Tibial nerve (tissue), 4 donors: ENCODE measurements around the gene KRAS. TPM values are rescaled to one million over a fixed set of nuclear protein-coding genes. Genes with fewer than 3 reads are reported as not detected.

Experiments used
- DNase-seq, 2 donors: peaks; one replicate each; pipeline ENCODE4 v3.0.0-alpha.2; 2019; ENCODE audit warnings: low spot score in 2 of 2
- H3K27ac ChIP-seq, 4 donors: fragments of 200-600 bp; sonication (generic) in 3 of 4; one replicate each; pipeline ENCODE4 v1.5.1; 2017 to 2019; ENCODE audit warnings: mild to moderate bottlenecking in 1 of 4
- H3K27me3 ChIP-seq, 2 donors: fragments of 200-600 bp; sonication (generic) in 1 of 2; one replicate each; pipeline versions ENCODE4 v1.5.1 to v1.6.0; 2017 to 2019
- H3K36me3 ChIP-seq, 3 donors: fragments of 200-600 bp; sonication (generic); one replicate each; pipeline ENCODE4 v1.5.1; 2018 to 2019
- H3K4me1 ChIP-seq, 4 donors: fragments of 200-600 bp; sonication (generic) in 3 of 4; one replicate each; pipeline ENCODE4 v1.5.1; 2017 to 2019
- H3K4me3 ChIP-seq, 4 donors: fragments of 200-600 bp; sonication (generic) in 3 of 4; one replicate each; pipeline ENCODE4 v1.5.1; 2017 to 2019; ENCODE audit warnings: mild to moderate bottlenecking in 1 of 4, moderate library complexity in 1 of 4
- H3K9me3 ChIP-seq, 4 donors: fragments of 200-600 bp; sonication (generic) in 3 of 4; one replicate each; pipeline ENCODE4 v1.5.1; 2017 to 2019
- CTCF ChIP-seq, 5 experiments: fragments of 200-600 bp in 3 of 5; fragments of 450-650 bp in 2 of 5; sonication (generic) in 3 of 5; IDR thresholded peaks; one replicate each; pipeline ENCODE4 v1.5.1; 2016 to 2019; ENCODE audit warnings: antibody characterized with exemption in 5 of 5, mild to moderate bottlenecking in 3 of 5, moderate library complexity in 2 of 5
- EP300 ChIP-seq, 2 donors: sonication (generic); formaldehyde crosslinking; IDR thresholded peaks; one replicate each; pipeline ENCODE4 v1.6.1; 2017; ENCODE audit warnings: antibody characterized with exemption in 2 of 2, mild to moderate bottlenecking in 1 of 2
- POLR2A ChIP-seq, 2 donors: fragments of 450-650 bp; IDR thresholded peaks; one replicate each; pipeline ENCODE4 v1.6.1; 2017; ENCODE audit warnings: antibody characterized with exemption in 2 of 2, mild to moderate bottlenecking in 2 of 2, moderate library complexity in 2 of 2
- WGBS, 2 donors: methylation state at CpG; one replicate each; pipeline ENCODE4 v1.1.5; 2018; 5-methylcytosine and 5-hydroxymethylcytosine counted together
- total RNA-seq, 4 donors: library from RNA; depleted of rRNA; stranded (reverse); fragments of >200 nt; gene quantifications; one replicate each; pipeline ENCODE4 v1.1.0, GENCODE V29; 2016

The KRAS gene
- total RNA-seq, 4 donors from 2014 or later: 19.2 to 36.3 (median 28.0) TPM

GRCh38 chr12:25200703-25201102 lies 50.0 kb downstream of the KRAS start:
- DNase-seq: no peak
- 86 to 96% methylated on average over 1 of the region's 1 CpG for WGBS, 2 donors
- Histone ChIP-seq H3K4me3 (no peak overlapping the region), H3K27me3 (no peaks in the 10 kb centered on the region), H3K27ac (no peak overlapping the region), H3K4me1 (peaks cover 4 to 20% (median 8%) of the 10 kb centered on the region in 4 donors), H3K36me3 (peaks cover 0 to 13% (median 0%) of the 10 kb centered on the region in 3 donors), H3K9me3 (no peaks in the 10 kb centered on the region)
- TF ChIP-seq EP300 (IDR thresholded peaks at IDR 0.05): no peak
- no peak for TF ChIP-seq POLR2A (IDR thresholded peaks at IDR 0.05)
- no peak for TF ChIP-seq CTCF (IDR thresholded peaks at IDR 0.05)

- H3K27me3 ChIP-seq: no peaks in the 10 kb centered on the region
- WGBS, 2 donors: 63 to 69% methylated on average over 2 of the region's 2 CpGs
- H3K4me3 ChIP-seq: no peak overlapping the region
- DNase-seq: no peak
- H3K27ac ChIP-seq: no peak overlapping the region
- H3K36me3 ChIP-seq: peaks cover 0 to 6% (median 0%) of the 10 kb centered on the region in 3 donors
- H3K9me3 ChIP-seq: no peaks in the 10 kb centered on the region
- TF ChIP-seq CTCF (IDR thresholded peaks at IDR 0.05): no peak
- no peak for TF ChIP-seq EP300 (IDR thresholded peaks at IDR 0.05)
- TF ChIP-seq POLR2A (IDR thresholded peaks at IDR 0.05): no peak
- peaks cover 4 to 31% (median 14%) of the 10 kb centered on the region in 4 donors for H3K4me1 ChIP-seq
Observed at GRCh38 chr12:25197608-25198007, 53.1 kb downstream of the KRAS start.

GRCh38 chr12:25195056-25195971 lies 55.4 kb downstream of the KRAS start, which contains the start of the genes DNAI7 and ETFRF1:
Gene DNAI7 (minus strand): TSS chr12:25195160. CDS start chr12:25195078, 82 bp downstream.
Gene ETFRF1 (plus strand): TSS chr12:25195237. CDS start chr12:25203957, 8,720 bp downstream.
- Histone ChIP-seq H3K27ac (peak within 1 kb of the TSS; percentile 78 to 94 (median 94)), H3K4me1 (peaks cover 4 to 26% (median 14%) of the 10 kb centered on the region in 4 donors), H3K4me3 (peak within 1 kb of the TSS; percentile 69 to 81 (median 70)), H3K36me3 (no peaks in the 10 kb centered on the region), H3K9me3 (no peaks in the 10 kb centered on the region), H3K27me3 (no peaks in the 10 kb centered on the region)
- peak; percentile 52 to 93 for TF ChIP-seq EP300 (IDR thresholded peaks at IDR 0.05)
- peak; percentile 40 to 76 for TF ChIP-seq POLR2A (IDR thresholded peaks at IDR 0.05)
- peak in 1 of 5 experiments; percentile 36 for TF ChIP-seq CTCF (IDR thresholded peaks at IDR 0.05)
- WGBS, 2 donors: 1% methylated on average over 35 to 51 of the region's 54 CpGs
- DNase-seq: peak; percentile 95 to 96

GRCh38 chr12:25194722-25195055 lies 56.0 kb downstream of the KRAS start:
- WGBS, 2 donors: 4 to 5% methylated on average over 11 of the region's 11 CpGs

More at GRCh38 chr12:25194722-25195055, 56.0 kb downstream of the KRAS start:
- TF ChIP-seq EP300 (IDR thresholded peaks at IDR 0.05) (no peak), POLR2A (IDR thresholded peaks at IDR 0.05) (no peak), CTCF (IDR thresholded peaks at IDR 0.05) (no peak)
- Histone ChIP-seq H3K9me3 (no peaks in the 10 kb centered on the region), H3K36me3 (no peaks in the 10 kb centered on the region), H3K27ac (peak overlapping the region in 3 of 4 donors; percentile 93 to 94 (median 94)), H3K4me3 (peak overlapping the region; percentile 69 to 81 (median 70)), H3K4me1 (peaks cover 4 to 26% (median 14%) of the 10 kb centered on the region in 4 donors), H3K27me3 (no peaks in the 10 kb centered on the region)
- DNase-seq: no peak
